Activated T-cell treated with anti-CD3 and anti-CD28 coated beads, Interleukin-2, amount 50 U/mL, for 1 hour (primary cell): Measurements from ENCODE around the gene TXNDC8.

Experiments
- DNase-seq: peaks from one replicate; pipeline ENCODE4 v3.0.0-alpha.2; 2020

Gene TXNDC8

DNA sequence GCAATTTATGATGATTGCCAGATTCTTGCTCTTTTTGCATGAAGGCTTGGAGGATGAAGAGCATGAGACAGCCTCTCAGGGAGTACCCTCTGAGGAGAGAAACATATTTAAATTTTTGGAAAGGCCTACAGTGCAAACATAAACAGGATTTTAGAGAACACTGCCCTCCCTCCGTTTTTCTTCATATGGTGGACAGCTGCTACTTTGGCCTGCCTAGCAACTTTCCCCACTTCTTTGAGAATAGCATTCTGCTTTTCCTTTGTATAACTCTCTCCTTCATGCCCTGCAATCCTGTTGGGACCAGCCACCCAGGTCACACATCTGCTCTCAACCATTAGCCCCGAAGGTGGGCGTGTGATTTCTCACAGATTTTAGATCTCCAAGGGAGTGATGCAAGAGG is 60.9 kb downstream of the TXNDC8 start:
- DNase-seq, result no peak

DNA sequence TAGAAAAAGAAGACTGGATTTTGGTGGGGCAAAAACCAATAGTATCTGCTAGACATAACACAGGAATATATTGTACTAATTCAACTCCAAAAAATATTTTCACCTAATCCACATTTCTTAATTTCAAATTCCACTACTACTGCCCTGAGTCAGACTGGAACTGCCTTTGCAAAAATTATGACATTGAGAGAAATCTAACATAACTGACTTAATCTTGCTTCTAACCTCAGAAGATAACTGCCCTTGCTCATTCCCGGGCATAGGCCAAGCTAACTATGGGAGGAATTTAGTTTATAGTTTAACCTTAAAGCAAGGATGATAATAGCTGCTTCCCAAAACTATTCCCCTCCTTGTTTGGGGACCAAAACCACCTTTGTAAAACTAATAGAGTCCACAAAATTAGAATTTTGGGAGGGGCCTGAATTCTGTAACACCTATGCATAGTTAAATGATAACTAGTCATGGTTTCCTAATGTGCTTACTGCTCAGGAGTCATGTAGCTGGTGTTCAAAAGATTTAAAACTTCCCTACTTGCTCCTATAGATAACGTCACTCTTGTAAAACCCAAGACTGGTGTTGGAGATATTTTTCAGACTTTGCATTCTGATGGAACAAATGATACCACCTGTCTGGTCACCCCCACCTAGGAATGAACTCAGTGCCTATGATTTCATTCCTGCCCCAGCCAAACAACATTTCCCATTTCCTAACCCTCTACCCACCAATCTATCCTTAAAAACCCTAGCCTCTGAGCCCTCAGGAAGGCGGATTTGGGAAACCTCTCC is 67.3 kb downstream of the TXNDC8 start:
- no peak for DNase-seq

- DNase-seq, result no peak
These were observed 70.9 kb downstream of the TXNDC8 start for GRCh38 chr9:110266795-110267194.

- no peak for DNase-seq
These were observed 76.0 kb downstream of the TXNDC8 start for GRCh38 chr9:110261632-110262031.

DNA sequence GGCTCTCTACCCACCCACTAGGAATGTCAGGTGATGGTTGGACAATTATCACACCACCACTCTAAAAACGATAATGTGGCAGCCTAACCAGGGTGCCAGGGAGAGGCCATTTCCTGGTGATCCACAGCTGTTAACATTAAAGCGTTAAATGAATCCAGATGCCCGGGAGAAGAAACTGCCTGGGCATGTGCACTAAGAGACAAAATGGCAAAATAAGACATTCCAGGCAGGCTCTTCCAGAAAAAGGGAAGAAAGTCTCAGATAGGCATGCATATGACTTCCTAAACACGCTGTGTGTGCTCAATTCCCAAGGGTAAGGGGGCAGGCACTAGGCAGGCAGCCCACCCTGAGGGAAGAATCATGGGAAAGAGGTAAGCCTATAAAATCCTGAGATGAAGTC is 76.8 kb downstream of the TXNDC8 start:
- no peak for DNase-seq

DNA sequence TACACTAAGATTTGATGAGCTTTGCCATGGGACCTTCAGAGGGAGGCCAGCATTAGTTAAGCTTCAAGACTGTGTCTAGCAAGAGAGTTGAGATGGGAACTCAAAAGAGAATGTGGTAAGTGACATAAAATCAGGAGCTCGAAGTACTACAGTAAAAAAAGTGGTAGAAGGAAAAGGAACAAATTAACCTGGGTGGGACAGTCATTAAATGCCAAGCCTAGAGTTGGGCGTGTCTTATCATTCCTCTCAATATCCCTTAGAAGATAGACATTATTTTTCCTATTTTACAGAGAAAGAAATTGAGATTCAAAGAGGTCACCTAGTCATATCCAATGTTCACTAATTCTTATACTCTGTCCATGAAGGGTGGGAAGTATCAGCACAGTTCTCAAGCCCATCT is 78.1 kb downstream of the TXNDC8 start:
- no peak for DNase-seq

GRCh38 chr9:110258690-110259091 is 79.0 kb downstream of the TXNDC8 start:
- DNase-seq, result no peak

GRCh38 chr9:110257956-110258355 is 79.7 kb downstream of the TXNDC8 start:
- no peak for DNase-seq

- no peak for DNase-seq
These were observed 80.4 kb downstream of the TXNDC8 start for GRCh38 chr9:110257097-110257841.

- DNase-seq, result peak; percentile 84
These were observed 81.1 kb downstream of the TXNDC8 start, which contains the start of gene TXN for GRCh38 chr9:110256380-110257096. Gene TXN (minus strand): TSS chr9:110256507. CDS start chr9:110256435, 72 bp downstream.

GRCh38 chr9:110255463-110256379 is 81.9 kb downstream of the TXNDC8 start:
- DNase-seq, result peak; percentile 45

GRCh38 chr9:110255034-110255462 is 82.6 kb downstream of the TXNDC8 start:
- no peak for DNase-seq

DNA sequence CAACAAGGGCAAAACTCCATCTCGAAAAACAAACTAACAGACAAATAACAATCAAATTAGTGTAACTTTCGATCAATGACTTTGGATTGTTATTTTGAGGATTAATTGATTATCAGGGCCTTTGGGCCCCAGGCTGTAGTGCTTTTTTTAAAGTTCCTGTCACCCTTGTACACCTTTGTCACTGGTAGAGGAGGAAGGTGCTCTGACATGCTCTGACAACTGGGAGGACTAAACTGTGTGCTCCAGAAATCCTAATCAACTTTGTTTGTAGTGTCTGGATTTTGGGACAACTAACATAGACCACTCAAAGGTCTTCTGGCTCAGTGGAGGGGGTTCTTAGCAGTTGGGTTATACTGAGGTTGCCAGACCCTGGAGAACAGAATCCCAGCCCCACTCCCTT is 83.2 kb downstream of the TXNDC8 start:
- DNase-seq, result no peak
